ENCODE results near the gene HECTD1. TPM values are rescaled to one million over a fixed set of nuclear protein-coding genes. Genes with fewer than 3 reads are reported as not detected.

HECTD1 gene
- total RNA-seq, 2 experiments from 2014 or later = 90.3 to 126 TPM

- Histone ChIP-seq H3K79me2 (ENCODE audit: insufficient read depth, low read depth, low read length) (peaks cover 50% of the 10 kb centered on the region), H2AFZ (ENCODE audit: low read length) (peak overlapping the region; percentile 87), H3K4me2 (ENCODE audit: low read length) (peak overlapping the region; percentile 69), H3K9me2 (ENCODE audit: insufficient read depth, low read length) (no peaks in the 10 kb centered on the region), H3K4me3 (ENCODE audit: low read depth, low read length, poor library complexity, severe bottlenecking) (peak overlapping the region; percentile 96), H4K20me1 (ENCODE audit: insufficient read depth, low read length) (peaks cover 13% of the 10 kb centered on the region), H3K36me3 (ENCODE audit: insufficient read depth, low read length) (peaks cover 40% of the 10 kb centered on the region), H3K9me3 (ENCODE audit: low read length) (no peaks in the 10 kb centered on the region), H3K27ac (ENCODE audit: low read depth, low read length, poor library complexity, severe bottlenecking) (peak overlapping the region; percentile 88), H3K4me1 (ENCODE audit: insufficient read depth, low read length, poor library complexity, severe bottlenecking) (peaks cover 23% of the 10 kb centered on the region)
- POLR2A ChIA-PET = interaction anchor here (0.5 to 2.1 kb wide), 5 partner anchors 9 to 585 kb away, joined by 3 to 7 read pairs (median 4); partner anchors contain the start of gene SCFD1
- TF ChIP-seq EZH2phosphoT487 (IDR thresholded peaks at IDR 0.05; ENCODE audit: borderline replicate concordance, low read depth, low read length) (no peak), CTCF (conservative IDR thresholded peaks at IDR 0.05; ENCODE audit: low read length) (no peak)
- intact Hi-C loops (cut with micrococcal nuclease; ENCODE audit: unreplicated experiment) = loop anchor here (2.0 to 5.0 kb wide), 5 partner anchors 150 to 996 kb away; partner anchors contain the start of genes AP4S1, COCH, RNU6-7 and RNU6-8
- CTCF ChIA-PET (ENCODE audit: unreplicated experiment) = interaction anchor here (0.9 to 1.4 kb wide), 2 partner anchors 22 to 156 kb away, joined by 3 read pairs; no protein-coding TSS in a partner anchor
- DNase-seq (ENCODE audit: low spot score) = peak; percentile 69
- no TSS peak for BruUV-seq (replicated peaks)
Measured at GRCh38 chr14:31206536-31207286, 882 bp downstream of the HECTD1 start.

DNA sequence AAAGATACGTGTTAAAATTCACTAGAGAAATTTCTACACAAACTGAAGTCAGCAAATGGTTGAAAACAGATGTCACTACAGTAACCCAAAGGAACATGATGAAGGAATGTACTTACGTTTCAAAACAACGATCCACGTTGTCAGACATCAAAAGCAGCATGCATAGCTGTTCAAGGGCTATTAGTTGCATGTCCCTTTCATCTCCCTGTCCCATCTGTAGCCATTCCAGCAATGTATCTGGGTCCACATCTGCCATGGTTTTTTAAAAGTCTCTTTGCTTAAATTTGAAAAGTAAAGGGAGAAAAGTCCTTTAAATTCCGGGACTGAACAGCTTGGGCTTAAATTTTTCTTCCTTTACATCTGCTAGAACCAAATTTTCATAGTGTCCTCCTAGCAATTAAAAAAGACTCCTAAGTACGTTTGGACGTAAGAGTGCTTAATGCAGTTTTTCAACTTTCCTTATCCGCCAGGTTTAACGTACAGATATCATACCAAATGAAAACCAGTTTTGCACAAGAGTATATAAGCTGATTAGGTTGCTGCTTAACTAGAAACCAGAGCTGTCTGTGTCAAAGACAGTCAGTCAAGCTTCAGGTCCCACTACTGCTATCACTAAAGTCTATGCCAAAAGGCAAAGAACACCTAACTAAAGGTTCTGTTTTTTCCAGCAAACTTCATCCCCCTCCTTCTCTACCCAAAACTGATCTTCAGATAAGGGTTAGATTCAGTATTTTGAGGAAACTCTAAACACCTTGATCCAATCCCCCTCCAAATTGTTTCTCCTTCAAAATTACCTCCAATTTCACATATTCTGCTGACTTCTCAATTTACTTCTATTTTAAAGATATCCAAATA lies 1.7 kb downstream of the HECTD1 start:
- ChIA-PET POLR2A (interaction anchor here (0.8 to 1.8 kb wide), 5 partner anchors 9 to 62 kb away, joined by 3 to 6 read pairs (median 4); no protein-coding TSS in a partner anchor), CTCF (ENCODE audit: unreplicated experiment) (interaction anchor here (0.9 to 1.4 kb wide), 2 partner anchors 22 to 156 kb away, joined by 3 read pairs; no protein-coding TSS in a partner anchor)
- Histone ChIP-seq H3K4me3 (ENCODE audit: low read depth, low read length, poor library complexity, severe bottlenecking) (peak overlapping the region; percentile 96), H3K4me2 (ENCODE audit: low read length) (peak overlapping the region; percentile 69), H2AFZ (ENCODE audit: low read length) (no peak overlapping the region), H3K9me2 (ENCODE audit: insufficient read depth, low read length) (no peaks in the 10 kb centered on the region), H3K79me2 (ENCODE audit: insufficient read depth, low read depth, low read length) (peaks cover 58% of the 10 kb centered on the region), H4K20me1 (ENCODE audit: insufficient read depth, low read length) (peaks cover 13% of the 10 kb centered on the region), H3K27ac (ENCODE audit: low read depth, low read length, poor library complexity, severe bottlenecking) (peak overlapping the region; percentile 88), H3K36me3 (ENCODE audit: insufficient read depth, low read length) (peaks cover 48% of the 10 kb centered on the region), H3K4me1 (ENCODE audit: insufficient read depth, low read length, poor library complexity, severe bottlenecking) (peaks cover 23% of the 10 kb centered on the region), H3K9me3 (ENCODE audit: low read length) (no peaks in the 10 kb centered on the region)
- DNase-seq (ENCODE audit: low spot score) = peak; percentile 46
- BruUV-seq (replicated peaks) = TSS peak; percentile 76
- no peak for TF ChIP-seq CTCF (conservative IDR thresholded peaks at IDR 0.05; ENCODE audit: low read length)
- TF ChIP-seq EZH2phosphoT487 (IDR thresholded peaks at IDR 0.05; ENCODE audit: borderline replicate concordance, low read depth, low read length) = no peak
- intact Hi-C loops (cut with micrococcal nuclease; ENCODE audit: unreplicated experiment) = loop anchor here (2.0 to 5.0 kb wide), 5 partner anchors 151 to 996 kb away; partner anchors contain the start of genes AP4S1, COCH, RNU6-7 and RNU6-8
